Measurements from ENCODE around the gene VASP.

VASP gene

GRCh38 chr19:45477713-45478453, 29.4 kb upstream of the VASP start:
- TF ChIP-seq, protein P1, sequence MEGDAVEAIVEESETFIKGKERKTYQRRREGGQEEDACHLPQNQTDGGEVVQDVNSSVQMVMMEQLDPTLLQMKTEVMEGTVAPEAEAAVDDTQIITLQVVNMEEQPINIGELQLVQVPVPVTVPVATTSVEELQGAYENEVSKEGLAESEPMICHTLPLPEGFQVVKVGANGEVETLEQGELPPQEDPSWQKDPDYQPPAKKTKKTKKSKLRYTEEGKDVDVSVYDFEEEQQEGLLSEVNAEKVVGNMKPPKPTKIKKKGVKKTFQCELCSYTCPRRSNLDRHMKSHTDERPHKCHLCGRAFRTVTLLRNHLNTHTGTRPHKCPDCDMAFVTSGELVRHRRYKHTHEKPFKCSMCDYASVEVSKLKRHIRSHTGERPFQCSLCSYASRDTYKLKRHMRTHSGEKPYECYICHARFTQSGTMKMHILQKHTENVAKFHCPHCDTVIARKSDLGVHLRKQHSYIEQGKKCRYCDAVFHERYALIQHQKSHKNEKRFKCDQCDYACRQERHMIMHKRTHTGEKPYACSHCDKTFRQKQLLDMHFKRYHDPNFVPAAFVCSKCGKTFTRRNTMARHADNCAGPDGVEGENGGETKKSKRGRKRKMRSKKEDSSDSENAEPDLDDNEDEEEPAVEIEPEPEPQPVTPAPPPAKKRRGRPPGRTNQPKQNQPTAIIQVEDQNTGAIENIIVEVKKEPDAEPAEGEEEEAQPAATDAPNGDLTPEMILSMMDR (IDR thresholded peaks at IDR 0.05; ENCODE audit: borderline replicate concordance, control extremely low read depth, extremely low read depth, insufficient read depth, missing control alignments) = no peak
- DNase-seq (ENCODE audit: low spot score) = no peak
- in situ Hi-C loops (cut with MboI; ENCODE audit: low sequenced_read_pairs, unreplicated experiment) = loop anchor here (5.0 kb wide), 1 partner anchor 41 kb away; no protein-coding TSS in a partner anchor

DNA sequence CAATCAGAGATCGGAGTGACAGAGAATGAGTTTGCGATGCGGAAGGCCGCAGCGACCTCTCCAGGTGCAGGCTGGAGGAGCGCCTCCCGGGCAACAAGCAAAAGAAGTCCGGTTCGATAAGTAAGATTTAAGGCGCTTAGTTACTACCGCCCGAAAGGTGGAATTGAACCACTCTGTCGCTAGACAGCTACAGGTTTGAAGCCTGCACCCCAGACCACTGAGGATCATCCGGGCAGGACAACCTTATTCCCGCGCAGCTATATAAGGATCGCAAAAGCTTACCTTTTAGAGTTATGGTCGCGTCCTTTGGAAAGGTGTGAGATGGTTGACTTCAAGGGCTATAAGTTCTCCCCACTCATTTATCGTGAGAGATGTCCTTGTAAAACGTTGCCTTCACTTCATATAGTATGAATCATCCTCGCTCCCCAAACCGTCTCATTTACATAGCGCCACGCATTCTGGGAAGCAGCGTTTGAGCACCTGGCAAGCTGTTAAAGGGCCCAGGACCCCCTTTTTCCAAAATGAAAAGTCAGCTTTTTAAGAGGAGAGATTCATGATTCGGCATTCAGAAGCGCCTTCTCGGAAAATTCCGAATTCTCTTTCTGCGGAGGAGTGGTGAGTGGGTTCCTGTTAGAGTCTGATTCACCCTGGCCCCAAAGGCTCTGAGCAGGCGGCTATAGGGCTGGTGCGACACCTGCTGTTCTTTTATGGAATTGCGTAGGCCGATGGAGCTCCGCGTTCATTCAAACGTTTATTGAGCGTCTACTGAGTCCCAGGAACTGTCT, 28.6 kb upstream of the VASP start:
- in situ Hi-C loops (cut with MboI; ENCODE audit: low sequenced_read_pairs, unreplicated experiment) = loop anchor here (5.0 kb wide), 1 partner anchor 41 kb away; no protein-coding TSS in a partner anchor
- peak; percentile 83 for DNase-seq (ENCODE audit: low spot score)
- TF ChIP-seq, protein P1 (IDR thresholded peaks at IDR 0.05; ENCODE audit: borderline replicate concordance, control extremely low read depth, extremely low read depth, insufficient read depth, missing control alignments) = peak; percentile 85

DNA sequence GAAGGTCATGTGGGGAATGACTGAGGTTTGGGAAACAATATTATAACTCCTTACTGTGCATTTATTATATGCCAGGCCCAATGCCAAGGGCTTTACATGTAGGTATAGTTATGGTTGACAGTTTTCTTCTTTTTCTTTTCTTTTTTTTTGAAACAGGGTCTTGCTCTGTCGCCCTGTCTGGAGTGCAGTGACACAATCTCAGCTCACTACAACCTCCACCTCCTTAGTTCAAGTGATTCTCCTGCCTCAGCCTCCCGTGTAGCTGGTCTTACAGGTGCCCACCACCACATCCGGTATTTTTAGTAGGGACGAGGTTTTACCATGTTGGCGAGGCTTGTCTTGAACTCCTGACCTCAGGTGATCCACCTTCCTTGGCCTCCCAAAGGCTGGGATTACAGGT, 24.2 kb upstream of the VASP start:
- no peak for DNase-seq (ENCODE audit: low spot score)
- in situ Hi-C loops (cut with MboI; ENCODE audit: low sequenced_read_pairs, unreplicated experiment) = no loop called here
- TF ChIP-seq, protein P1 (IDR thresholded peaks at IDR 0.05; ENCODE audit: borderline replicate concordance, control extremely low read depth, extremely low read depth, insufficient read depth, missing control alignments) = no peak

GRCh38 chr19:45484273-45484945, 22.9 kb upstream of the VASP start:
- in situ Hi-C loops (cut with MboI; ENCODE audit: low sequenced_read_pairs, unreplicated experiment) = no loop called here
- DNase-seq (ENCODE audit: low spot score) = no peak
- TF ChIP-seq, protein P1 (IDR thresholded peaks at IDR 0.05; ENCODE audit: borderline replicate concordance, control extremely low read depth, extremely low read depth, insufficient read depth, missing control alignments) = no peak

GRCh38 chr19:45485305-45486077, 21.8 kb upstream of the VASP start:
- TF ChIP-seq, protein P1 (IDR thresholded peaks at IDR 0.05; ENCODE audit: borderline replicate concordance, control extremely low read depth, extremely low read depth, insufficient read depth, missing control alignments) = peak; percentile 92
- DNase-seq (ENCODE audit: low spot score) = peak; percentile 94
- in situ Hi-C loops (cut with MboI; ENCODE audit: low sequenced_read_pairs, unreplicated experiment) = no loop called here

DNA sequence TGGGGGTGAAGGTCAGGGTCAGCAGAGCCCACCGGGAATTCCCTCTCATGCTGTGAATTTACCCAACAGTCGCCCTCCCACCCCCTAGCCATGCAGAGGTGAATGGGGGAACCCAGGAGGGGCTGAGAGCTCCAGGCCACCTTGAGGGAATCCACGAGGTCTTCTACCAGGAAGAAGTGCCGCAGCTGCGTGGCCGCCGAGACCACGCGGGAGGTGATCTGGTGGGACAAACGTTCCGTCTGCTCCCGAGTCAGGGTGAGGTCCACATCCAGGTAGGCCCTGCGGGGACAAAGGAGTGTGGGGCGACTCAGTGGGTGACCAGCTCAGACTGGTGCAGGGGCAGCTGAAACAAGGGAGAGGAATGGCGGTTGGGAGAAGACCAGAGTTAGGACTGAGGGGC, 18.6 kb upstream of the VASP start:
- in situ Hi-C loops (cut with MboI; ENCODE audit: low sequenced_read_pairs, unreplicated experiment) = no loop called here
- TF ChIP-seq, protein P1 (IDR thresholded peaks at IDR 0.05; ENCODE audit: borderline replicate concordance, control extremely low read depth, extremely low read depth, insufficient read depth, missing control alignments) = no peak

More for the DNA sequence above, 18.6 kb upstream of the VASP start:
- no peak for DNase-seq (ENCODE audit: low spot score)
